Measurements from ENCODE around the gene SYDE2.
"Not testable (repeated sequence)": the region's sequence is repeated elsewhere in the genome, so short reads cannot be mapped to it uniquely, and the experiment has no call there.

SYDE2 gene

GRCh38 chr1:85158910-85159309 lies 41.9 kb downstream of the SYDE2 start:
- no peak for DNase-seq

DNA sequence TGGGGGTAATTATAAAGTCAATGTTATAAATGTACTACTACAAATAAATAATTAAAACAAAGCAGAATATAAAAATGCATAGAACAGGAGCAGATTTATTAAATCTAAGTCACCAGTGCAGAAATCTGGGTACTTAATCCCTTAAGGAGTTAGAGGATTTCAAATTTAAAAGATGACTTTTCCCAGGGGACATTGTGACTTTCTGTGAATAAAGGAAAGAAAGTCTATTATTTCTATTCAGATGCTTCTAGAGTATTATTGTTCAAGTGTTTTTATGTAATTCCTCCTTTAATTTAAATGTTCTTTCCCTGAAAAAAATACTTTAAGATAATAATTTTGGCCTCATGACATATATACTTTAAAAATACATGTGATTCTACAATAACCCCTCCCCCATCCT lies 43.4 kb downstream of the SYDE2 start:
- no peak for DNase-seq

DNA sequence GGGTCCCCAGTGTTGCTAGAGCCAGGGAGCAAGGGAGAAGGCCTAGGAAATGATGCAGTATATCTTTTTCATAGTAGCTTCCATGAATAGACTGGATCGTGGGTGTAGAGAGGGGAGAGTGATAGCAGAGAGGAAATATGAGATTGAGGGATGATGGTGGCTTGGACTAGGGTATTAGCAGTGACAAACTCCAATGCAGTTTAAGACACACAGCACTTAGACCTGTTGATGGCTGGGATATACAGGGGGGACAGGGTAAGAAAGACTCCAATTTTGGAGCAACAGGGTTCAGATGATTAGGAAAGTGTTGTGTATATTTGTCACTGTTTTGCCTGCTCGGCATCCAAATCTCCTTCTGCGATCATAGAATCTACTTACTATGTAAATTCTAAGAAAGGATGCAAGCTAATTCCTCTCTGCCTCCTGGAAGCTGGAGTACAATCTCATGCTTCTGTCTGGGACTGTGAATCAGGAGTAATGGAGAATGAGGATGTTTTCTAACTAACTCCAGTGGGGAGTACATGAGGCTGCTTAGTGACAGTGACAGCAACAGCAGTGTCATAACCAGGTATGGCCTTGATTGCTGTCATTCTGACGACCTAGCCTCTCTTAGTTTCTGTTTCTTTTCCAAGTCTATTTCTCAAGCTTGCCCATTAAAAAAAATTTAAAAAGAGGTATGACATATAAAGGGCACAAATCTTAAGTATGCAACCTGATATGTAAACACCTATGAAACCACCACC lies 47.5 kb downstream of the SYDE2 start:
- DNase-seq = no peak

DNA sequence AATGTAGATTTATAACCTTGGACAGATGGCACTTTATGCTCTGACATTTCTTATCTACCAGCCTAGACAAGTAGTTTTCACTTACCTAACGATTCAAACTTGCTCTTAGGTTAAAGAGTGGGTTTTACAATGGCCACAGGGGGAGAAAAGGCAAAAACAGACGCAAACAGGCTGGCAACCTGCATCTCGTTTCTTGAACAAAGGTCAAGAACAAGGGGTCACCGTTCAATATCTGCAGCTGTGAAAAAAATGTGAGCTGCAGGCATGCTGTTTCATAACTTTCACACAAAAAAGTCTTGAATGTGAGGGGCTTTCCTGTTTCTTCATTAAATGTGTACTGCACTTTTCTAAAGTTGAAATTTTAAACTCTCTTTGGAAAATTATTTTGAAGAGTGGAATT lies 49.4 kb downstream of the SYDE2 start:
- DNase-seq = no peak

GRCh38 chr1:85149805-85150204 lies 51.0 kb downstream of the SYDE2 start:
- DNase-seq = no peak

- no peak for DNase-seq
Observed at GRCh38 chr1:85148524-85149250, 52.1 kb downstream of the SYDE2 start.

DNA sequence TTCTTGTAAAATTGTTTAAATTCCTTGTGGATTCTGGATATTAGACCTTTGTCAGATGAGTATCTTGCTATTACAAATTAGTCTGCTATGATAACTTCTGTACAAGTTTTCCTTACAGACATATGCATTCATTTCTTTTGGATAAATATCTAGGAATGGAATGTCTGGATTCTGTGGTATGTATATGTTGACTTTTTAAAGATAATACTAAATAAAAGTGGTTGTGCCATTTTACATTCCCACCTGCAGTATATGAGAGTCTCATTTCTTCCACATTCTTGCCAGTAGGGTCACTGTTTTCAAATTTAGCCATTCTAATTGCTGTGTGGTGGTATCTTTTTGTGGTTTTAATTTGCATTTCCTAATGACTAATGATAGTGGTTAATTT lies 53.9 kb downstream of the SYDE2 start:
- no peak for DNase-seq

- DNase-seq = not testable (repeated sequence)
Observed at GRCh38 chr1:85146298-85146971, 54.4 kb downstream of the SYDE2 start.

- DNase-seq = no peak
Observed at GRCh38 chr1:85144351-85144750, 56.5 kb downstream of the SYDE2 start.

DNA sequence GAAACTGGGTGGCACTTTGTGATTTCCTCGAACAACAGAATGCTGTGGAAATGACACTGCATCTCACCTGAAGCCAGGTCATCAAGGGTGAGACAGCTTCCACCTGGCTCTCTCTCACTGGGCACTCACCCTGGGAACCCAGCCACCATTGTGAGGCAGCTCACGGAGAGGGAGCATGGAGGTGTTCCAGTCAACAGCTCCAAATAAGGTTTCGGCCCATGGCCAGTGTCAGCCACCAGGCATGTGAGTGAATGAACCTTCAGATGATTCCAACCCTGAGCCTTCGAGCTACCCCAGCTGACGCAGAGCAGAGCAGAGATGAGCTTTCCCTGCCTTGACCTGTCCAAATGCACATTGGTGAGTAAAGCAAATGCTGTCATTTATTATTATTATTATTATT lies 58.1 kb downstream of the SYDE2 start:
- DNase-seq = no peak

DNA sequence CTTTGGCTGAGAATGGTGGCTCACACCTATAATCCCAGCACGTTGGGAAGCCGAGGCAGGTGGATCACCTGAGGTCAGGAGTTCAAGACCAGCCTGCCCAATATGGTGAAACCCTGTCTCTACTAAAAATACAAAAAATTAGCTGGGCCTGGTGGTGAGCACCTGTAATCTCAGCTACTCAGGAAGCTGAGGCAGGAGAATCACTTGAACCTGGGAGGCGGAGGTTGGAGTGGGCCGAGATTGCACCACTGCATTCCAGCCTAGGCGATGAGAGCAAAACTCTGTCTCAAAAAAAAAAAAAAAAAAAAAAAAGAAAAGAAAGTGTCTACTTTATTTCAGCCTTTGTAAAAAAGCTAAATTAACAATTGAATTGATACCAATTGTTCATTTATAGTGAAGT lies 62.4 kb downstream of the SYDE2 start:
- DNase-seq = not testable (repeated sequence)

- no peak for DNase-seq
Observed at GRCh38 chr1:85137660-85138059, 63.2 kb downstream of the SYDE2 start.

DNA sequence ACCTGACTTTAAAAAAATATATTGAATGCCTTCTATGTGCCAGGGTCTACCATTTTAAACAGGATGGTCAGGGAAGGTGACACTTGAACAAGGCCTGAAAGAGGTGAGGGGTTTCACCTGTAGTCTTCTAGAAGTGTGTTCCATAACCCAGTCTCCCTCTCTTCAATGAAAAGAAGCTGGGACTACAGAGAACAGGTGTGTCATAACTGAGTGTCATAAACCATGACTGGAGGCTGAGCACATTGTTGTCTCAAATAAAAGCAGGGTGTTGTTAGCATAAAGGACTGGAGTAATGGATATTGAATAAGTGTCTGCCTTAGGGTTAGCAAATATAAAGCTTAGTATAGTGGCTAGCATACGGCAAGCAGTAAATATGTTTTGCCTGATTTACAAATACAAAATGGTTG lies 65.4 kb downstream of the SYDE2 start:
- DNase-seq = no peak

- no peak for DNase-seq
Observed at GRCh38 chr1:85134583-85135391, 66.0 kb downstream of the SYDE2 start.

- no peak for DNase-seq
Observed at GRCh38 chr1:85133565-85134159, 67.2 kb downstream of the SYDE2 start.

DNA sequence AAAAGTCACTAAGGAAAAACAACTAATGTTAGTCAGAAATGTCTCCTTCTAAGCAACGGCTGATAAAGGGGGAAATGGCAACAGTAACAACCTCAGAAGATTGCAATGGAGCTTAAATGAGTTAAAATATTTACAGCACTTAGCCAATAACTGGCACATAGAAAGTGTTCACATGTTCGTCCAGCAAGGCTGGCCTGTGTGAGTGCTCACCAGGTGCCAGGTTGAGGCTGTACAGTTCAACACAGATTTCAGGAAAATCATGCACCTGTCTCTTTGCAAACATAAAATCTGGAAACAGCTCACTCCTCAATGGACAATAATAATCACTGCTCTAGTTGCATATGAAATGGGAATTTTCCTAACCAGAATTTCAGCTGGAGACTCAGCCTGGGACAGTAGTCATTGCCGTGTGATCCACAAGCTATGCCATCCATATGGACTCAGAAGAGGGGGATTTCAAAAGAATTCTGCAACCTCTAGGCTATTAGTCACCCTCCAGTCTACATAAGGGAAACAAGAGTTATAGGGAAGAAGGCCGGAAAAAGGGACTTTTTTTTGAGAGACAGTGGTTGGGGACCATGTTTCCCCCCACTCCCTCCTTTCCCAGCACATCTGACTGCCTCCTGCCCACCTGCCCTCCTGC lies 68.6 kb downstream of the SYDE2 start:
- no peak for DNase-seq

GRCh38 chr1:85128316-85128715 lies 72.5 kb downstream of the SYDE2 start:
- no peak for DNase-seq

GRCh38 chr1:85125891-85126290 lies 74.9 kb downstream of the SYDE2 start:
- no peak for DNase-seq

- no peak for DNase-seq
Observed at GRCh38 chr1:85124091-85124490, 76.7 kb downstream of the SYDE2 start.

DNA sequence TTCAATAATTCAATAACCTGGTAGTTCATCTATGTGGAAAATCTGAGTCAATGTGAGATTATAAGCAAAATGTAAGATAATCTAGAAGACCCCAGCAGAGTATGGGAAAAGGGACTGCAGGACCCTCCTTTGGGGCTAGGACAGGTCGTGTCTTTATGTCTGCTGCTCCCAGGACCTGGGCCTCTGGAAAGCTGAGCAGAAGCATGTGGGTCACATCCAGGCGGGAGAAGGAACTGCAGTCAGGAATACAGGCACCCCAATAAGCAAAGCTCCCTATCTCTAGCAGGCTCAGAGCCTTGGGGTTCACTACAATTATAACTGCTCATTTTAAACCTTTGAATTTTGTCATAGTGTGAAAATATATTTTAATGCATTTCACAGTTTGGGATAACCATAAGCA lies 78.6 kb downstream of the SYDE2 start:
- DNase-seq = no peak

- no peak for DNase-seq
Observed at GRCh38 chr1:85121744-85122143, 79.1 kb downstream of the SYDE2 start.

- no peak for DNase-seq
Observed at GRCh38 chr1:85118751-85119150, 82.1 kb downstream of the SYDE2 start.

Measured in stimulated activated CD4-positive, alpha-beta T cell treated with anti-CD3 and anti-CD28 coated beads, Interleukin-4, amount 100 ng/mL, for 24 hours (primary cell).